GM19240 (cell line): ENCODE results near the gene PTPN2.

ENCODE experiments used
- DNase-seq: peaks from one replicate; pipeline ENCODE4 v3.0.0; 2011; ENCODE audit warnings: low spot score; ENCODE audit not compliant: insufficient read length

PTPN2 gene

GRCh38 chr18:12747530-12748315 is 136.3 kb downstream of the PTPN2 start:
- no peak for DNase-seq

GRCh38 chr18:12745095-12745795 is 138.8 kb downstream of the PTPN2 start:
- DNase-seq: no peak

- DNase-seq: peak; percentile 21
These were observed 139.9 kb downstream of the PTPN2 start for GRCh38 chr18:12744103-12744502.

GRCh38 chr18:12742453-12742852 is 141.6 kb downstream of the PTPN2 start:
- no peak for DNase-seq
